CD4-positive, alpha-beta T cell treated with Interleukin-4 for 1 hour (primary cell): Measurements from ENCODE around the gene STYXL2.

ENCODE experiments used
- DNase-seq, 2 donors: peaks; one replicate each; pipeline ENCODE4 v3.0.0-alpha.2; 2020 to 2022

The STYXL2 gene

DNA sequence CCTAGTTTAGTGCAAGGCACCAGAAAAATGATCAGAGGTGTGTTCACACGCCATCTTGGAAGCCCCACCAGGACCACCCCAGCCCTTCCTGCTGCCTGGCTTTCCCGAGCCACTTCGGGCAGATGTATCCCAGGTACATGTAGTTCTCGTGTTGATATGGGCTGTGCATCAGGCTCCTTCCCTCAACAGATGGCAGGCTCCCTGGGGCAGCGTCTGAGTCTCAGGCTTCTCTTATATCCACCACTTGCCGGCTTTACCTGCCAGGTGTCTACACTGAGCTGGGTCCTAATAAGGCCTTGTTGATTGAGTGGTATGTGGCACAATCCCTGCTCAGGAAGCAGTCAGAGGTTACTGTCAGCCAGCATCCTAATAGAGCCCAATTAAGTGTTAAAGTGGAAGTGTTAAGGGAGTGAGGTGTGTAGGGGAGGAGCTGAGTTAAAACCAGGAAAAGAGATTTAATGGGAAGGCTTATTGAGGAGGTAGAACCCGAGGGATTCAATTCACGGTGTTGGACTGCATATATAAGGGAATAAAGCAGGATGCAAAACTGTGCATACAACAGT lies 12.2 kb upstream of the STYXL2 start:
- no peak for DNase-seq

DNA sequence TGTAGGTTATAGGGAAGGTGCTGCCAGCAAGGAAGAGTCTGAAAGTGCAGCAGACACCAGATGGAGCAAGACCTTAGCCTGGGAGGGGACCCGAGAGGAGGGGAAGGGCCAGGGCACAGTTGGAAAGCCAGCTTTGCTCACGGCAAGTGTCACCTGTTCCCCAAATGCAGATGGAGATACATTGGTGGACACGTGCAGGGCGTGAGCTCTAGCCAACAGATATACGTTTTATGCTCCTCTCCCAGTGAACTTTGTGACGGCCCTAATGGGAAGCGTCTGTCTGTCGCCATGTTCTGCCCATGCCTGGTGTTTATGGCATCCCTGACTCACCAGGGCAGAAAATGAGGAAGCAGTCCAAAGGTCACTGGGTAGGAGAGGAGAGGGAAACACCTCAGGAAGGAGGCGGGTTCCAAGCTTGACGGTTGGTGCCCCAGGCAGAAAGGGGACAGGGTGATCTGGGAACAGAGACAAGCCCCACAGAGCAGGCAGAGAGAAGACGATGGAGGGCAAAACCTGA lies 11.3 kb upstream of the STYXL2 start:
- peak in 1 of 2 donors; percentile 24 for DNase-seq

DNA sequence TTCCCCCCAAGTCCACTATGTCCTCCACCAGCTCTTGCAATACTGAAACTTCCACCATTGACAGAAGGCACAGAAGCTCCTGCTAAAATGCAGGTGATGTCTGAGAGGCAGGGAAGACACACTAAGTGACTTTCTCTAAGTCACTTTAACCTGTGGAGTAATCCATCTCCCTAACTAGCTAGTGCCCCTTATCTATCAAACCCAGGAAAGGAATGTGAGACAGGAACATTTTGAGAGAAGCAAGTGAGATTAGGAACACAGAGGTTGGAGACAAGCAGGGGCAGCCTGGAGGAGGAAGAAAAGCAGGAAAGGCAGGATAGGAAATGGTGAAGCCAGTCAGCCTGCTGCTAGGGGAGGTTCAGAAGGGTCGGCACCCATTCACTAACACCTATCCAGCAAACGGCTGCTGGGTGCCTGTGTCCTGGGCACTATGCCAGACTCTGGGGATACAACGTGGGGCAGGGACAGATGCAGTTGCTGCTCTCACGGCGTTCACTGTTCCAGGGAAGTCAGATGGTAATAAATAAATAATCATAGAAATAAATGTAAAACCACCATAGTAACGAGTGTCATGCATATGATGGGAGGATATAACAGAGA lies 10.7 kb upstream of the STYXL2 start:
- no peak for DNase-seq

DNA sequence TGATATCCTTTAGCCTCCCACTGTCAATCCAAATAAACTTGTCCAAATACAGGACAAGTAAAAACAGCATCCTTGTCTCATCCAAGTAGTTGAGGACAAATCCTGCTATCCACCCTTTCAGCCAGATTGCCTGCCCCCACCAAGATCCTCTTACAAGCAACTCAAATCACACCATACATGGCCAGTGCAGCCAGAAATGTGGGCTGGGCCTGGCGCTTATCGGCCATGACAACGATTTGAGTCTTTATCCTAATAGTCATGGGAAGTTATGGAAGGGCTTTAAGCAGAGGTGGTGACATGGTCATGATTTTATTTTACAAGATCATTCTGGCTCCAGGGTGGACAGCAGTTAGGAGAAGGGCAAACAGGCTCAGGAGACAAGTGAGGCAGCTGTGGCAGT lies 10.0 kb upstream of the STYXL2 start:
- DNase-seq, result no peak

DNA sequence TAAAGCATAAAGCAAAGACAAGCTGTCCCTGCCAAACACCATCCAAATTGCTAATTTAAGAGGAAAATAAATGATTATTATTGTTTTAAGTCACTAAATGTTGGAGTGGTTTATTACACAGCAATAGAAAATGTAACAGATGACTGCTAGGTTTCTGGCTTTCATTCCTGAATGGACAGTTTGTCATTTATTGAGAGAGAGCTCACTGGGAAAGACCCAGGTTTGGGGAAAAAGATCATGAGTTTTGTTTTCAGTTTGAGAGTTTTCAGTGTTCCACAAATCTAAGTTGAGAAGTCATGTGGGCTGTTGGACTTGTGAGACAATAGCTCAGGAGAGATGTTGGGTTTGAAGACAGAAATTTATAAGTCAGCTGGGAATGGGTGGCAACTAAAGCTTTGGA lies 9.1 kb upstream of the STYXL2 start:
- no peak for DNase-seq

DNA sequence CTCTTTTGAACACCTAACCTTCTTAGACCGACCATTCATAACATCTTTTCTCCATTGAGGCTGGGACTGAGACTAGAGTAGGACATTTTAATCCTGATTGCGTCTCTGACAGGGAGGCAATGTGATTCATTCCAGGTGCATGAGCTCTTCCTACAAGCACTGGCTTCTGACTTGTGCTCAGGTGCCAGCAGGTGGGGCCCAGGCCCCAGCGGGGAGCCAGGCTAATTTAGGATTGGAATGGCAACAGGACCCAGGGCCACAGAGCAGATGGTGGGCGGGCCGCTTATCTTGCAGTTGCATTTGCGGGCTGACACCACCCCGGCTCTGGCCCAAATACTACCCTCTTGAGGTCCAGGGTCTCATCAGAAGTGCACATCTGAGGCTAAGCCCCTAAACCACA lies 7.8 kb upstream of the STYXL2 start:
- no peak for DNase-seq

DNA sequence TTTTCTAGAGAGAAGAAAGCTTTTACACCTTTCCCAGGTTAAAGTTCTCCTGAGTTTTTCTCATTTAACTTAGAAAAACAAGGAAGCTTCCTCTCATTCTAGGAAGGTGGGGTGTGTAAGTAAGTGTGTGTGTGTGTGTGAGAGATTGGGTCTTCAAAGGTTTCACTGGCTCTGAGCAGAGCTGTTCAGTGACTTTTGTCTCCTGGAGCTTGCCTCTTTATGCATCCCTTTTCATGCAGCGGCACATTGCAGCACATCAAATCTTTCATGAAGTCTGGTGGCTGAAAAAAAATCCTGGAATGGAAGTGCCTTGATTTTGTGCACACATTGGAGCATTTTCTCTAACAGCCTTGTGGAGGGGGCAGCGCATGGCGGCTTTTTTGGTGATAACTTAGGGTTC lies 7.1 kb upstream of the STYXL2 start:
- DNase-seq, result no peak

DNA sequence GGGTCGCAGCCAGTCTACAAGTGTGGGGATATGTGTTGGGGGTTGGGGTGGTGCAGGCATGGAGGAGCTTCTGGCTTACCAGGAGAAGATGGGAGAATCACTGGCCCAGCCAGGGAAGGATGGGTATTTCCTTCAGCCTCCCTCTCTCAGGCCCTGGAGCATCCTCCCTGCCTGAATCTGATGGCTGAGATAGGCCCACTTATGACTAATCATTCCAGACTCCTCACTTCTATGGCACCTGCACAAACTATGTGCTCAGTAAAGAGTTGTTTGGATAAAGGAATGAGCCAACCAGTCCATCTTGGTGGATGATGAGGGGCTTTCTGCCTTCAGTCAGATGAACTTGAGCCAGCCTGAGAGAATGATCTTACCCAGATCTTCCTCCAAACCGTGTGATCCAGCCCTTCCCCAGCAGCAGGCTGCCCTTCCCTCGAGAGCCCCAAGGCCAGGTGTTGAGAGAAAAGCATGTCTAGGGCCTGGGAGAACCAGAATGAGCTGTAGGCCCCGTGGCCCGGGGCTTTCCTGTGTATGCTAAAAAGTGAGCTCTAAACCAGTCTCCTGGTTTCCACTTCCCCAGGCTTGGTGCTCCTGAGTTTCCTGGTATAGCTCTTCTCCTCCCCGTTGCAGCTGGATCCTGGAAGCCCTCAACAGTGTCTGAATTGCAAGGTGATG lies 5.0 kb upstream of the STYXL2 start:
- no peak for DNase-seq

DNA sequence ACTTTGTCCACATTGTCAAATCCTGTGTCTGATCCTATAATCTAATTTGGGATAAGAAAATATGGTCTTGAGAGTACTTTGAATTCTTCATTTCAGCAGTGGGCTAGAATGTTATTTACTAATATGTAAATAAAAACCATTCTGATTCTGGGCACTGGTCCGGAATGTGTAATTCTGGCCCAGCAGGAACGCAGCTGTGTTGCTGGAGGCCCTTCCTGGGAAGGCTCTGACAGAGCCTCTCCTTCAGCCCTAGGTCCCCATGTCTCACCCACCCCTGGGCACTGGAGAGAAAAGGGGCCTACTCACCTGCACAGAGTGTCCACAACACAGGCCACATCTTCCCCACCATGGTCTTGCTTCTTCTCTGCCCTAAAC lies 3.9 kb upstream of the STYXL2 start:
- no peak for DNase-seq

DNA sequence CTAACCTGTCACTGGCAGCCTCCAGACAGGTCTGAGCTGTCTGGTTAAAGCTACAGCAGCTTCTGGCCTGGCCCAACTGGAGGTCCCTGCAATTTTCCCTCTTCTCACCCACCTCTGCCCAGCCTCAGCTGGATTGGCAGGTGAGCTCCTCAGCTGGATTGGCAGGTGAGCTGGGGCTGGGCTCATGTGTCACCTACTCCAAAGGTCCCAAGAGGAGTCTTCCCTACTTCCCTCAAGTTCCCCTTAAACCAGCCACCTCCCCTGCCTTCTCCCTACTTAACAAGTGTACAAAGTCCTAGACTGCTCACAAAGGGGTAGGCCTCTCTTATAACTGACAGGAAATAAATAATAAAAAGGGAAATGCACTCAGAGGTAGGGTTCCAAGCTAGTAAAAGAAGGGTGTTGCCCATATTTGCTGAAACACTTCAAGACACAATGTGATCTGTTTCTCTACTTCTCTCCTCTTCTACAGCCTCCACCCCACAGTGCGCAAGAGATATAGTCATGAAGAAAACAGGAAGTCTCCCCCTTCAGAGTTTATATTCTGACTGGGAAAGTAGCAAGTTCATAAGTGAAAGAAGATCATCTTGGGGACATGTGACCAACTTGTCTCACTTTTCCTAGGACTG lies 3.4 kb upstream of the STYXL2 start, which contains the start of gene GPA33:
Gene GPA33, minus strand, starts transcription at position 64 of the 629 bp plus-strand sequence. CDS start 90 bp downstream, outside the sequence.
- DNase-seq, result peak; percentile 58 to 60

DNA sequence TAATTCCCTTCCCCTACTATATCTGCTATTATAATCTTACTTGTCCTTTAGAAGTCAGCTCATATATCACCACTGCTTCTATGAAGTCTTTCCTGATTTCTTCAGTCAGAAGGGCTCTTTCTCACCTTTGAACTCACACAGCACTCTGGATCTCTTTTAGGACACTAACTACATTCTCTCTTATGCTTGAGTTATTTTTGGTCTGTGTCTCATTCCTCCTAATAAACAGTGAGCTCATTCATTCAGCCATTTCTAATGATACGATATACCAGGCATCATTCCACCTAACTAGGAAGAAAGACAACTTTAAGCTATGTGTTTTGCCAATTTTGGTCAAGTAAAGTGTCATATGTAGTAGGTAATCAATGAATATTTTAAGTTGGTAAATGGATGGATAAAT lies 1.2 kb upstream of the STYXL2 start:
- no peak for DNase-seq

DNA sequence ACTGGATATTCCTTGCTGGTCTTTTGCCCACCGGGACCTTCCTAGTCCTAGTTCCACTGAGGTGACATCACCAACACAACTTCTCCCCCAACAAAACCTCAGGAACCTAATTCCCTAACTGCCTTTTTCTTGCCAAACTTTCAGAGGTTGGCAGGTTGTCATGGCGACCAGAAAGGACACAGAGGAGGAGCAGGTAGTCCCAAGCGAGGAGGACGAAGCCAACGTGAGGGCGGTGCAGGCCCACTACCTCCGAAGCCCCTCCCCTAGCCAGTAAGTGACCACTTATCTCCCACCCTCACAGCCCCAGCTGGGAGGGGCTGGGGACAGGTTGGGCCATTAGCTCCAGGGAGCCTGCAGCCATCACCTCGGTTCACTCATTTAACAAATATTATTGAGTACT lies 815 bp downstream of the STYXL2 start:
- DNase-seq, result no peak

DNA sequence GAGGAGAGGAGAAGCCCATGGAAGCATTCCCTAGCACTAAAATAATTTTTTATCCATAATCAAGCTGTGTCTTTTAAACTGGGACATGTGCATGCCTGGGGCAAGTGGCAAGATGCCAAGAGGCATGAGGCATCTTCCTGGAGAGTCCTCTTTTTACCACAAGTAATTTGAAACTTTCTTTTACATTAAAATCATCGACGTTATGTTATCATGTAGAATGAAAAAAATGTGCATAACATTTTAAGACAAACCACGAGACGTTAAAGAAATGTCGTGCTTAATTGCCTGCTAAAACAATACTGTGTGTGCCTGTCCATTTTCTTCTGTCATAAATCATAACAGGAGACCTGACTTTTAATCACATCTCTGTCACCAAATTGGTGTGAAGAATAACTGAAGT lies 1.5 kb downstream of the STYXL2 start:
- no peak for DNase-seq

DNA sequence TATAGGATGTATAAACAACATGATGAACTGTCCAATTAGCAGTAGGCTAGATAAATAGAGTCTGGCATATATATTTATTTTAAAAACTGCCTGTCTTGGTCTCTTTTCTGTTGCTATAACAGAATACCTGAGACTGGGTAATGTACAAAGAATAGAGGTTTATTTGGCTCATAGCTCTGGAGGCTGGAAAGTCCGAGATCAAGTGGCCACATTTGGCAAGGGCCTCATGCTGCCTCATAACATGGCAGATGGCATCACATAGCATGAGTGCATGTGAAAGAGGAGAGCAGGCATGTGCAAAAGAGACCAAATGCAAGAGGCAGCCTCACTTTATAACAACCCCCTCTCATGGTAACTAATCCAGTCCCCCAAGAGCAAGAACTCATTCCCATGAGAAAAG lies 6.0 kb downstream of the STYXL2 start:
- DNase-seq, result no peak

DNA sequence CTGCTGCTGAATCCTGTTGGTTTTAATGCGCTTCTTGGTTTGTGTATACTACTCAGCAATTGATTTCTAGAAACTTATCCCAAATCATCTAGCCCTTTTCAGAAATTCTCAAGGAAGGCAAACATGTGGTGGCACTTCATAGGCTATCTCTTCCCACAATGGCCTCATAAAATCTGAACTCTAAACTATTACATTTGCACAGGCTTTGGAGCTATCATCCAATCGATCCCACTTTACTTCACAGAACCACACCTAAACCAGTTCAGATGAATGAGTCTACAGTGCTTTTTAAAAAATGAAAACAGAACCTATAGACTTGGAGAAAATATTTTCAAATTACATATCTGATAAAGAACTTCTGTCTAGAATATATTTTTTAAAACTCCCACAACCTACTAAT lies 6.9 kb downstream of the STYXL2 start:
- no peak for DNase-seq

DNA sequence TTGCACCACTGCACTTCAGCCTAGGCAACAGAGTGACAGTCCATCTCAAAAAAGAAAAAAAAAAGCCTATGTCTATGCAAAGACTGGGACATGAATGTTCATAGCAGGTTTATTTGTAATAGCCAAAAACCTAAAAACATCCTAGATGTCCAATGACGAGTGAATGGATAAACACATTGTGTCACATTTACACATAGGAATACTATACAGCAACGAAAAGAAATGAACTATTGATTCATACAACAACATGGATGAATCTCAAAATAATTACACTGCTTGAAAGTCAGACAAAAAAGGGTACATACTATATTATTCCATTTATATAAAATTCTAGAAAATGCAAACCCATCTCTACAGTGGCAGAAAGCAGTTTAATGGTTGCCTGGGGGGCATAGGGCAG lies 7.9 kb downstream of the STYXL2 start:
- no peak for DNase-seq

DNA sequence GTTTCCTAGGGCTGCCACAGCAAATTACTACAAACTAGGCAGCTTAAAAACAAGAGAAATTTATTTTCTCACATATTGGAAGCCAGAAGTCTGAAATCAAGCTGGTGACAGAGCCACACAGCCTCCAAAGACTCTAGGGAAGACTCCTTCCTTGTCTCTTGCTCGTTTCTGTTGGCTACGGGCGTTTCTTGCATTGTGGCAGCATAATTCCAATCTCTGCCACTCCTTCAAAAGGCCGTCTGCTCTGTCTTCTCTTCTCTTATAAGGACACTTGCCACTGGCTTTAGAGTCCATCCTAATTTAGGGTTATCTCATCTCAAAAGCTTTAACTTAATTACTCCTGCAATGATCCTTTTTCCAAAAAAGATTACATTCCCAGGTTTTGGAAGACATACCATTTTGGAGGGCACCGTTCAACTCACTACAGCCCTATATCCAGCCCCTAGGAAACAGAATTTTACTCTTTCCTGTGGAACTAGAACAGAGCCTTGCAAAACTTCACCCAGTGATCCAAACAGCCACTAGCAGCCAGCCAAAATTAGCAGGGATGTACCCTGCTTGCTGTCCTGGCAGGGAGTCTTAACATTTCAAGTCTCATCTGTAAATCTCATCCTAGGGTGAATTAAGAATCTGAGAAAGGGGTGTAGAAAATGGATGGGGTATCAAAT lies 9.2 kb downstream of the STYXL2 start:
- DNase-seq, result no peak

DNA sequence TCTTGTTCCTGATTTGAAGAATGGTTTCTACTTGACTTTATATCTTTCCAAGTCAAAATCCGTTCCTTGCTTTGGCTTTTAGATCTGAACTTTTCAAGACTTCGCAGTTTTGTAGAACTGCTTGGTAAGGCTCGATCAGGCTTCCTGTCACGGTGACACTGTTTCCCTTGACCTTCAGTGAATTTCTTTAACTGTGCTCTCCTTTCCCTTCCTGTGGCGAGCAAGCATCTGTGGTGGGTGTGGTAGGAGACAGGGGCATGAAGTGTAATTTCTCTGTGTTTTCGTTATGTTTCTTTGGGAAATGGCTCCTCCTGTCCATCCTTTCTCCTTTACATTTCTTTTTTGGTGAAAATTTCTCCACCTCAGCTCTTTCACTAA lies 10.4 kb downstream of the STYXL2 start:
- DNase-seq, result no peak

DNA sequence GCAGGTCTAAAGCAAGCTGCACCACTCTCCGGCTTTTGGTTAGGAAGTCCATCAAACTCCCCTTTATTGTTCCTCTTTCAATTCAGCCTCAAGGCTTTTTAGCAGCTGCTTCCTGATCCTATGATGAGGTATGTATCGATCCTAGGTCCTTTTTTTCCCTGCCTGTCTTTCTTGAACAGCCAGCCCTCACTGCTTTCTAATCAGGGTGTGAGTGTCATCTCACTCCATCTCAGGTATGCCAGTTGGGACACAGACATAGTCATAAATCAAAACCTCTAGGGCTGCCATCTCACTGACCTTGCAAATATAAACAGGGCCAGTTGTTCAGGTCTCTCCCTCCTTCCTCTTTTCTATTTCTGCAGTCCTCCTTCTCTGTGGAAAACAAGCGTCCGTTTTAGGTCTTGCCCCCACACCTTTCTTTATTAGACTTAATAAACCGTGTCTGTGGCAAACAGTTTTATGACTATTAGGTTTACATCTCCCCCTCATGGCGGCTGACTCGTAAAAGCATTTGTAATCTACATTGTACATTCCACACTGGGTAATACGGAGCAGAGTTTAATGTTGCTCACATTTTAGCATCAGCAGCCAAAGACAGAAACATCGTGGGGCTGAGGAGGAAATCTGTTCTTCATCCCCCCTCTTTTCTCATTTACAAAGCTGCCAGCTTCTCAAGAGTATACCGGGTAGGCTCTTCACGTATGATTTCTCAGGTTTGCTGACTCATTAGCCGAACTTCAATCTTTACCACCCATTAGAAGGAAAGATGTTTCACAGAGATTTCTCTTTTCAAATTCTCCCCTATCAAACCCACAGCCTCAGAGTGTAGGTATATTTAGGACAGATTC lies 11.6 kb downstream of the STYXL2 start:
- DNase-seq, result no peak

DNA sequence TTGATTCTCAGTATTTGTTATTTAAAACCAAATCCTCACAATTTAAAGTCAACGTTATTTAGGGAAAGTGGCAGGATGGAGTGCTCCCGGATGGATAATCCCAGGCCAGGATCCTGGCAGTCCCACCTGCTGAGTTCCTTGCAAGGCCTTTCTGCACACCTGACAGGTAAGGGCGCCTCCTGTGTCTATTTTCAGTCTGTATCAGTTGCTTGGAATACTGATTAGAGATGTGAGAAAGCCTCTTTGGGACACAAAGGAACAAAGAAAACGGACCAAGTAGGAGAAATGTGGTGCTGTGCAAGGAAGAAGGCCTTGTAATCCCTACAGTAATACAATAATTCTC lies 12.2 kb downstream of the STYXL2 start:
- DNase-seq, result no peak

DNA sequence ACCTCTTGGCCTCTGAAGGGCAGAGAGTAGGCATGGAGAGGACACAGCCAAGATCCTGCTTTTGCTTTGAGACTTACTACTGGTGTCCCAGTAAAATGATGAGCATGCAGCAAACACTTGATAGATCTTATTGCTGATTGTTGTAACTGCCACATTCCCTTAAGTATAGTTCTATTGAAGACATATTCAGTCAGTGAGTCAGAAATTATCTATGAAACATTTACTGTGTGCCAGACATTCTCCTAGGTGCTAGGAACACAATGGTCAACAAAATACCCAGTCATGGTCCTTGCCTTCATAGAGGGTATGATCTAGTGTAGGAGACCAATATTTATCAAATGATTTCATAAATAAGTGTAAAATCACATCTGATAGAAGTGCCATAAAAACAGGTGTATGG lies 13.6 kb downstream of the STYXL2 start:
- no peak for DNase-seq

DNA sequence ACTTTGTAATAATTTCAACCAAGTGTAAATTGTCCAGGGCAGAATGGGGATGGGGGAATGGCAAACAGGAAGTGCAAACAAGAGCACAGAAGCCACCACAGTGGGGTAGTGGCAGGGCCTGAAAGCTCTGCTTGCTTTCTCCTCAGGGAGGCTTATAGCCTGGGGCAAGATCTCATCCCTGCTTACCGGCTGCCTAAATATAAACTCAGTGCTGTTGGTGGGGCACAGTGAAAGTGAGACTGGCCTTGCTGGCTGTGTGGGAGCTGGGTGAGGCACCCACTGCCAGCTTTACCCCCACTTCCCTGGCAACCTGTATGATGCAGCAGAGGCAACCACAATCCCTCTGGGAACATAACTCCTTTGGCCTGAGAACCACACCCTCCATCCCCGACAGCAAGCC lies 15.2 kb downstream of the STYXL2 start:
- no peak for DNase-seq

DNA sequence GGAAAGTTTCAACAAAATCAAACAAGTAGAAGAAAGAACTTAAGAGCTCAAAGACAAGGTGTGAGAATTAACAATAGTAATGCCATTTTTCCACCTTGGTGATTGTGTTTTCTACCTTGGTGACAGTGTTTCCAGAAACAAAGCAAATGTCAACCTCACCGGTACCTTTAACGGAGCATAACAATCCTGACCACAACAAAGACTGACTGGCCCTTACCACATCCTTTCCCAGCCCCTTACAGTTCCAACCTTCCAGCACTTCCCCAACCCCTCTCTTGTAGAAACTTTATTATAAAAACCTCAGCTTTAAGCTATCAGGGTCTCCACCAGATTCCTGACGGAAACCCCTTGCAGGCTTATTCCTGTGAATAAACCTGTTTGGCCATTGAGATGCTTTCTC lies 16.7 kb downstream of the STYXL2 start:
- DNase-seq, result peak; percentile 23 to 43
